NOMO-1 (cell line): ENCODE measurements around the gene EIF4G1.
A peak's percentile ranks its signal among the peaks of the same experiment; 100 is the strongest.

Experiments used
- DNase-seq, 2 experiments: peaks; one replicate each; lab custom pipeline; 2025; ENCODE audit not compliant: unreplicated experiment in 2 of 2; lab: John Stamatoyannopoulos, UW

The EIF4G1 gene

DNA sequence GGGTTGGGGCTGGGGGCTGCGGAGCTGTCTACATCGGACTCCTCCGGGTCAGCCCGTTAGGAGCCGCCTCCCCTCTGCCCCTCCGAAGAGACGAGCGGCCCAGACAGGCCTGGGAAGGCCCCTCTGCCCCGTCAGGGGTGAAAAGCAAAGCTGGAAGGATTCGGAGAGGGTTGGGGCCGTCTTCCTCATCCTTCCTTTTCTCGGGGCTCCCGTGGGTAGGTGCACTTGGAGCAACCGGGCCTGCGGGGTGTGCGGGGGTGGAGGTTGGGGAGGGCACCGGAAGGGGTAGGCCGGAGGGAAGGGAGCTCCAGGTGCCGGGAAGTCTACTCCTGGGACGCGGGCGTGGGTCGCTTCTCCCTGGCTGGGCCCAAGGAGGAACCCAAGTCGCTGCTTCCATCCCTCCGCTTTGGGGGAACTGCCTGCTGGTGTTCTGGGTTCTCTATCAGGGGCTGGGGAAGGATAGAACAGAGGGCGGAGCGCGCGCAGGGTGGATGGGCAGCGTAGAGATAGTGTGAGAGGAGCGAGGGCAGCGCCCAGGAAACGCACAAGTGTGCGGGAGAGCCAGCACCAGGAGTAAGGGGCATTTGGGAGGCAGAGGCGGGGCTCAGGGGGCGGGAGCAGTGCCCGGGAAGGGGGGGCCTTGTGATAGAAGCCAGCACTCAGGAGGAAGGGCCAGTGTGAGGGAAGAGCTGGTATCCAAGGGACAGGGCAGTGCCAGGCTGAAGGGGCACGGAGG is 47.7 kb downstream of the EIF4G1 start:
- peak; percentile 45 to 46 for DNase-seq

DNA sequence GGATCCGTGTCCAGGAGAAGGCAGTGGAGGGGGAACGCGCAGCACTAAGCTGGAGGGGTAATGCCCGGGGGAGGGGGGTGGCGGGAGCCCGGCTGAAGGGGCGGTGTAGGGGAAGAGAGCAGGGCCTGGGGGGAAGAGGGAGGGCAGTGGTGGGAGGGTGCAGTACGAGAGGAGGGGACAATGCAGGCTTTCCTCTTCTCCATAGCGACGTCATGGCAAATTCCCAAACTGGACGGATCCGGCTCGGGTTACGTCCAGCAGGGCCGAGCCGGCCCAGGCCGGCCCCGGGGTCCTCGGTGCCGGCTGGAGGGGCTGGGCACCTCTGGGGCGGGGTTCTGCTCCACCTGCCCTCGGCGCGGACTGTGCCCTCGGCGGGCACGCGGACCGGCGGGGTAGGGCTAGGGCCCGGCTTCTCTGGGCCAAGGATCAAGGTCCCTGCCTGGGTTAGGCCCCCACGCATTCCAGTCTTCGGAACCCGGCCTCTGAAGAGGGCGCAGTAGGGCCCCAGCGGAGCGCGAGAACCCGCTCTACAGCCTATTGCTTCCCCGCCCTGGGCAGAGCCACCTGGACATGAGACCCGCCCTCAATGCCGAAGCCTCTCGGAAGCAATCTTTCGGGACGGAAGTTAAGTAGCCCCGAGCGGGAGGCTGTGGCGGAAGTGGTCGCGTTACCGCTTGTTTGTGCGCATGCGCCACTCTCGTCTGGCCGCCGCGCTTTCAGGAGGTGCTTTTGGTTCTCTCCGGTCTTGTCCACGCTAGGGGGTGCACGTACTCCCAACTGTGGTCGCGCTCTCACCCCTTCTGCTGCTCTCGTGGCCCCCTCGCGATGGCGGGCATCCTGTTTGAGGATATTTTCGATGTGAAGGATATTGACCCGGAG is 48.5 kb downstream of the EIF4G1 start:
- DNase-seq = peak; percentile 99 to 100

DNA sequence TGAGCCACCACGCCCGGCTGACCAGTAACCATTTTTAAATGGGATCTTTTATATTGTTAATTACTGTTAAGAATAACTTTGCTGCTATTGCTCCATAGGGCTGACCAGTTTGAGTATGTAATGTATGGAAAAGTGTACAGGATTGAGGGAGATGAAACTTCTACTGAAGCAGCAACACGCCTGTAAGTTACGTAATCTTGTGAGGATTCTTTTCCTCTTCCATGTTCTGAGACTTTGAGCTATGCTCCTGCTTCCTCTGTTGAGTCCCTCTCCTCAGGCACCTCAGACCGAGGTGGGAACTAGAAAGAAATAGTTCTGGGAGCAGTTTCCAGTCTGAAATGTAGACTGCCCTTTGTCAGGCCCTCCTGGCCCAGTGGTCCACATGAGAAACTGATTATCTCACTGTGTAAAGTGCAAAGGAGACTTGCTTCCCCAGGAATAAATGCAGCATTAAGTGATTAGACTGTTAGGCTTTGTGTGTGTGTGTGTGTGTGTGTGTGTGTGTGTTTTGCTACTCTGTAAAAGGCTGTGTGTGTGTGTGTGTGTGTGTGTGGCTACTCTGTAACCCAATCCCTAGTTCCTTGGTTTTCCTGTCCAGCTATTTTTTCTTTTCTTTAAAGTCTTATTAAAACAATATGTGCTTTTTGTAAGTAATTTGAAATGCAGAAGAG is 52.3 kb downstream of the EIF4G1 start:
- no peak for DNase-seq

DNA sequence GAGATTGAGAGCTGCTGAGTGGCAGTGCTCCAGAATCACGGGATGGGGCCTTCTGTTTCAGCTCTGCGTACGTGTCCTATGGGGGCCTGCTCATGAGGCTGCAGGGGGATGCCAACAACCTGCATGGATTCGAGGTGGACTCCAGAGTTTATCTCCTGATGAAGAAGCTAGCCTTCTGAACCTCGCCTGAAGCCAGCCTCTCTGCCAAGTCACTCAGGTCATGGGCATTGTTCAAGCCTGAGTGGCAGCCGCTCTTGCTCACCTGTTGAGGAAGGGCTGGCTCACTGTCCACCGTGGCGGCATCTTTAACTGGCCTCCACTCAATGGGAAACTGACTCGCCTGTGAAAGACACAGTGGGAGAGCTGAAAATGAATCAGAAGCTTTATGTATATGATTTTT is 53.7 kb downstream of the EIF4G1 start:
- DNase-seq = no peak

DNA sequence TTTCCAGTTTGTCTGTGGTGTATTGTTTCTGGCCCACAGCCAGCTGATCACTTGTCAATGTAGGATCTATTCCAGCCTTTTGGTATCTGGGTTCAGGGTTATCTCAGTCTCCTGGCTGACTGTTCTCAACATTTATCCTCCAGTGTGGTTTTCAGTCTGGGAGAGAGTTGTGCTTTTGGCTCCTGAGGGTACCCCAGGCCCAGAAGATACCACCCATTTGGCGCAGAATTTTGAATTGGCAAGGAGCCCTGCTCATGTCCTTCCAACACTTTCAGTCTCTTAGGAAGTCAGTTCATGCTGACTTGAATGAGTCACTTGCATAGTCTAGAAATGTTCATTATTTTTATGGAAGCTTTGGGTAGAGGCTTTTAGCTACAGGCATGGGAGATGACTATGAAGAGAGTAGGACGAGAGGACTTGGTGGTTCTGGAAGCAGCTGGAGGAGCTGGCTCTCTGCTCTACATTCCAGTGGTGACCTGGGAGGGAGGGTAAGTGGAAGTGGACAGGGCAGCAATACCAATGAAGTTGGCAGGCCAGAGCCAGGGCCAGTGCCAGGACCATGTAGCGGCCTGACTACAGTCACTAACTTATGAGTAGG is 54.3 kb downstream of the EIF4G1 start:
- no peak for DNase-seq

DNA sequence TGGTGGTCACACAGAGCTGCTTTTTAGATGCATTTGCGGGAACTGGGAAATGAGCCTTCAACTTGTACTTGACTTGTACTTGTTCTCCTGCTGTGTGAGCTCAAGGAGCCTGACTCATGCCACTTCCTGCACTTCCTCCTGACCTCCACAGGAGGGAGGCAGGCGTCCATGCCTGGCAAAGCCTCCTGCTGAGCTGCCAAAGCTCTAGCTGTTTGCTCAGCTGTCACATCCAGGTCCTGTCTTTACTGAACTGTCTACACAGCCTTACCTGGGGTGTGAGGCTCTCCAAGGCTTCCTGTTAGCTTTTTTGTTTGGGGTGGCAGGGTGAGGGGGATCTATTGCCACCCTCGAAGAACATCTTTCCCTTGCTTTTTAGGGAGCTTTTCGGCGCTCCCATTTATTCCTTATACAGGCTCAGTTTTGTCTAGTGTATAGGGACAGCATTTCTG is 57.2 kb downstream of the EIF4G1 start:
- DNase-seq = peak; percentile 81 to 89

DNA sequence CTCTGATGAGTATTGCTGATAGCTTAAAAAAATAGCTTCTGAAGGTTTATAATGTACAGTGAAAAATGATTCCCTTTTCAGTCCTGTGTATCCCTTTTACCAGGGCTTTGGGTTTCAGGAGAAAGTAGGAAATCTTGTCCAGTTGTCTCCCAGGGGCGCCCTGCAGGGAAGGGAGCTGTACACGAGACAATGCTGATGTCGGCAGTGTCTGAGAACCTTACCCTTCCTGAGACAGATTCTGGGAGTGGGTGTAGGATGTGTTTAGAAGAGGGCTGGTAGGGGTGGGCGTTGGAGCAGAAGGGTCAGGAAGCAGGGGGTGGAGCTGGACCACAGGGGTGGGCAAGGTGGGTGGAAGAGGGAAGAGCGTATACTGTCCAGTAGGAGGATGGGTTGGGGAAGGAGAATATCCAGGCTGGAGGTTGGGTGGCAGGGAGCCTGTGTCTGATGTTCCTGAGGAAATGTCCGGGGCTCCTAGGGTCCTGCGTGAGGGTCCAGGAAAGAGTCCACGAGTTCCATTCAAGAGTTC is 58.0 kb downstream of the EIF4G1 start:
- no peak for DNase-seq

DNA sequence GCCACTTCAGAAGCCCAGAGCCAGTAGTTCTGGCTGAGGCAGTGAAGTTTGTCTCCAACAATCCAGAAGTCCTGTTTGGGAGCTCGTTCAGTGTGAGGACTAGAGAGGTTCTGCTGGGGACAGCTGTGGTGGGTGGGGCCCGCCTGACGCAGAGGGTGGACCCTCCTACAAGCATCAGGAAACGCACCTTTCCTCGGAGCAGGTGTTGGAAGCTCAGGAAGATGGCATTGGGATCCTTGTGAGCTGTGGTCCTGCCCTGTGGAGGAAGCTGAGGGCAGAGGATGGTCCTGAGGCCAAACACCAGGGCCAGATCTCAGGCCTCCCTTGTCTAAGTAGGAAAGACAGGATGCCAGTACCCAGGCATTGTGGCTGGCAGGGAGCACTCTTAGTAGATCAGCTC is 58.5 kb downstream of the EIF4G1 start:
- no peak for DNase-seq

- DNase-seq = no peak
These were observed 59.0 kb downstream of the EIF4G1 start for GRCh38 chr3:184373422-184373821.

DNA sequence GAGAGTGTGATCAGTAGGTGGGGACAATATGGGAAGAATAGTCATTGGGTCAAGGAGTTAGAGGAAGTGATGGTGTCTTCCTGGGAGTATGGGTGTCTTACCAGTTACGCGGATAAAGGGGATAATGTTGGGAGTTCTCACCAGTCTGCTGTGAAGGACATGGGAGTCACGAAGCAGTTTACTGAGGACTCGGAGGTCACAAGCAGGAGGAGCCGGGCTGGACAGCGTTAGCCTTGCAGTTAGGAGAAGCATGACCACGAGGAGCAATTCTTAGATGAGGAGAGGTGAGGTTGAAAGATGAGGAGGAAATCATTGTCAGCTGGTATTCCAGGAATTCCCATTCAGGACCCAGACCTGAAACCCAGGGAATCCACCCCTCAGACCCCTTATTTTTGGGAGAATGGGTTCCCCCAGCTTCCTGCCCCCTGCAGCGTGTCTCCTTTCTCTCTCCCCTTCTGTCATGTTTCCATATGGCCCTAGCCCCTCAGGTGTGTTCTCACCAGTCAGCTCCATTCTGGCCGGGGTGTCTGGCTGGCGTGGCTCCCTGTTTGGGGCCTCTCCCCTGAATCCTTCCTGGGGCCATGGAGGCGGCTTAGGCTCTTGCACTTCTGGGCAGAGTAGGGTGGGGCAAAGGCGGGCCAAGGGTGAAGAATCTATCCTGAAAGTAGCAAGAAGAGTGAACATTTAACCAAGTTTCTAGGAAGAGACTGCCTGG is 61.5 kb downstream of the EIF4G1 start:
- DNase-seq = no peak

GRCh38 chr3:184377374-184377773 is 63.0 kb downstream of the EIF4G1 start:
- no peak for DNase-seq

DNA sequence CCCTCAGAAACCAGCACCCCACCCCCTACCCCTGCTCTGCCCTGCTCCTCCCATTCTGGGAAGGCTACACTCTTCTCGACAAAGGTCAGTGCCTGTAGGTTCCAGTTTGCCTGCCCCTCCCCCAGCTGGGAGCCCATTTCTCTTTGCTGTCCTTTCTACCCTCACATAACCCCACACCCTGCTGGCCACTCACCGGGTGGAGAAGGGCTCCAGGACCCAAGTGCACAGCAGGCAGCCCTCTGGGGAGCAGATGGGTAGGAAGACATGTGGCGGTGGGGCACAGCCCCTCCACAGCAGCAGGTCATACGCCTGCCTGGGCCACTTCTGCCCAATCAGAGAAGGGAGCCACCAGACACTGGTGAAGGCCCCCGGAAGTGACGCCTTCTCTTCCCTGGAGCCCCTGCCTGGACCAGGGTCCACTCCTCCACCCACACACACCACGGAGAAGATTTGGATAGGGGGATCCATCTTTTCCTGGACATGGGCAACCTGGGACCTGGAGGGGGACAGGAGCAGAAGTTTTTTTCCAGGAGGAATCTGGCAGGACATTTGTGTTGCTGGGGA is 63.6 kb downstream of the EIF4G1 start, which contains the start of gene THPO:
Gene THPO (minus strand): TSS at position 326 of the 564 bp plus-strand sequence. CDS start 1,948 bp downstream, outside the sequence.
- no peak for DNase-seq

GRCh38 chr3:184378651-184379357 is 64.4 kb downstream of the EIF4G1 start:
- no peak for DNase-seq

GRCh38 chr3:184379358-184380184 is 65.2 kb downstream of the EIF4G1 start, which contains the start of gene CHRD:
TSS of gene CHRD (plus strand) at chr3:184380054. CDS start at chr3:184380319, 265 bp downstream.
- DNase-seq = no peak

GRCh38 chr3:184380185-184380626 is 65.8 kb downstream of the EIF4G1 start:
- DNase-seq = no peak

DNA sequence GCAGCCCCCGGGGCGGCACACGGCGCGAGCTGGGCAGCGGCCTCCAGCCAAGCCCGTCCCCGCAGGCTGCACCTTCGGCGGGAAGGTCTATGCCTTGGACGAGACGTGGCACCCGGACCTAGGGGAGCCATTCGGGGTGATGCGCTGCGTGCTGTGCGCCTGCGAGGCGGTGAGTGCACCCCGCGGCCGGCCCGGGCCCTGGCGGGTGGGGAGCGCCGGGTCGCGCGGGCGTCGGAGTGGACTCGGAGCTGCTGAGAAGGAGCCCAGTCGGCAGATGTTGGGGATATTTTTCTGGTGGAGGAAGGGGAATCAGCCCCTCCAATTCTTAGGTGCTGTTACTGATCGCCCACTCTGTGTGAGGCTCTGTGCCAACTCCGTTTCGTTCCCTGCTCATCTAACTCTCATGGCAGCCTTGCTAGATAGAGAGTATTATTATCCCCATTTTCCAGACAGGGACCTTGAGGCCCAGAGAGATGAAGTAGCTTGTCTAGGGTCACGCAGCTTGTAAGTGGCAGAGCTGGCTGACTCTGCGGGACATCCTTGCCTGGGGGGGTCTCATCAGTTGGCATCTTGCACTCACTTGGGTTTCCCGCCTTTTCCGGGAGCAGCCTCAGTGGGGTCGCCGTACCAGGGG is 66.3 kb downstream of the EIF4G1 start:
- DNase-seq = no peak
